ENCODE results near the gene FILIP1. TPM values are rescaled to one million over a fixed set of nuclear protein-coding genes. Genes with fewer than 3 reads are reported as not detected.

Gene FILIP1
- total and polyA plus RNA-seq, 10 of the 15 experiments (the other 5 are each of a cell fraction or from before 2014, with no cell fraction given) = 0.23 to 2.0 (median 0.44) TPM

DNA sequence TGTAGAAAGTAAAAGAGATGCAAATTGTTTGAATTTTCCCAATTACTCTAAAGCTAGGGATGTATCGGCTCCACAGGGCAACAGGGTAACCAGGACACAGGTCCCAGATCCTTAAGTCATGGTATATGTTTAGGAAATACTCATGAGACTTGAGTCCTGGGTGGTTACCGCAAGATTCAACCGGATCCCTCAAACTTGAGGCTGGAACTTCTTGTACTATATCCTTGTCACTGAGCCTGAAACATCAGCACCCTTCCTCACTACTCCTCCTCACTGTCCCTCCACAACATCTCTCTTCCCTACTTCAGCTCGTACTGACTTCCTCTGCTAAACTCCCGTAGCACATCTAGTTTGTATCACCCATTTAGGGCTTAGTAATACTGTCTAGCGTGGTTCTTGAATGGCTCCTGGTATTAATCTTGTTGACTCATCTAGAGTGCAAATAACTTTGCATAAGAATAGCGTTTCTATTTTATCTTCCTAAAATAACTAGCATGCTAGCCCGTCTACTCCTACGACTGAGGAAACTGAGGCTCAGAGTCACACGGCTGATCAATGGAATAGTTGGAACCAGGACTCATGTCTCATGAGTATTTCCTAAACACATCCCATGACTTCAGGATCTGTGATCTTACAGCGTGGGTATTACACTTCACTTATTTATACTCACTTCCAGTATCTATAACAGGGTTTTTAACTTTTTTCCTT, 72.1 kb downstream of the FILIP1 start:
- TF ChIP-seq POLR2AphosphoS2 (IDR thresholded peaks at IDR 0.05; ENCODE audit: low read depth, low read length) (no peak), BCL11A (IDR thresholded peaks at IDR 0.05; ENCODE audit: low read depth, low read length) (no peak), ASH2L (IDR thresholded peaks at IDR 0.05; ENCODE audit: borderline replicate concordance, low read depth) (no peak), JUNB (IDR thresholded peaks at IDR 0.05) (no peak), TAF1 (IDR thresholded peaks at IDR 0.05; ENCODE audit: borderline replicate concordance, low read depth, low read length) (no peak)
- TF ChIP-seq, protein P1, sequence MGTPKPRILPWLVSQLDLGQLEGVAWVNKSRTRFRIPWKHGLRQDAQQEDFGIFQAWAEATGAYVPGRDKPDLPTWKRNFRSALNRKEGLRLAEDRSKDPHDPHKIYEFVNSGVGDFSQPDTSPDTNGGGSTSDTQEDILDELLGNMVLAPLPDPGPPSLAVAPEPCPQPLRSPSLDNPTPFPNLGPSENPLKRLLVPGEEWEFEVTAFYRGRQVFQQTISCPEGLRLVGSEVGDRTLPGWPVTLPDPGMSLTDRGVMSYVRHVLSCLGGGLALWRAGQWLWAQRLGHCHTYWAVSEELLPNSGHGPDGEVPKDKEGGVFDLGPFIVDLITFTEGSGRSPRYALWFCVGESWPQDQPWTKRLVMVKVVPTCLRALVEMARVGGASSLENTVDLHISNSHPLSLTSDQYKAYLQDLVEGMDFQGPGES (IDR thresholded peaks at IDR 0.05) = no peak
- intact Hi-C loops (cut with micrococcal nuclease; ENCODE audit: unreplicated experiment) (no loop called here), in situ Hi-C loops (cut with MboI) (no loop called here)
- Histone ChIP-seq H4K20me1 (ENCODE audit: control insufficient read depth, insufficient read depth) (no peaks in the 10 kb centered on the region), H3K9me3 (replicated peaks; ENCODE audit: control insufficient read depth, insufficient read depth, low read length) (no peaks in the 10 kb centered on the region), H2AFZ (ENCODE audit: control insufficient read depth, low read depth, low read length) (no peak overlapping the region), H3K4me2 (ENCODE audit: control insufficient read depth, insufficient read depth) (no peak overlapping the region), H3K4me3 (no peak overlapping the region), H3K27ac (ENCODE audit: control insufficient read depth, insufficient read depth) (no peak overlapping the region), H3K36me3 (ENCODE audit: control insufficient read depth in 2 of 2, insufficient read depth in 2 of 2, low read length in 1 of 2) (no peaks in the 10 kb centered on the region), H3K79me2 (ENCODE audit: control insufficient read depth, insufficient read depth, low read length) (no peaks in the 10 kb centered on the region), H3K27me3 (replicated peaks in 1 of 2; ENCODE audit: control insufficient read depth in 2 of 2, insufficient read depth in 2 of 2, low read length in 1 of 2) (no peaks in the 10 kb centered on the region), H3K4me1 (ENCODE audit: control insufficient read depth, insufficient read depth, low read length) (no peaks in the 10 kb centered on the region), H3K9ac (ENCODE audit: control insufficient read depth, insufficient read depth, low read length) (no peak overlapping the region)
- RAD21 ChIA-PET (ENCODE audit: unreplicated experiment) = no interaction called here
- POLR2A ChIA-PET = no interaction called here
- no TSS peak for BruUV-seq (replicated peaks)
- ATAC-seq = no peak
- WGBS (ENCODE audit: insufficient coverage, insufficient replicate concordance, low lambda C conversion rate, missing lambda C conversion rate) = 28% methylated on average over 11 of the region's 11 CpGs
- FAIRE-seq = no peak
- SMC1A ChIA-PET (ENCODE audit: uncharacterized antibody, unreplicated experiment) = interaction anchor here (1.2 kb wide), 1 partner anchor 9 kb away, joined by 3 read pairs; no protein-coding TSS in a partner anchor
- CTCF ChIA-PET = no interaction called here
- DNase-seq (ENCODE audit: low read depth, low spot score) = no peak

DNA sequence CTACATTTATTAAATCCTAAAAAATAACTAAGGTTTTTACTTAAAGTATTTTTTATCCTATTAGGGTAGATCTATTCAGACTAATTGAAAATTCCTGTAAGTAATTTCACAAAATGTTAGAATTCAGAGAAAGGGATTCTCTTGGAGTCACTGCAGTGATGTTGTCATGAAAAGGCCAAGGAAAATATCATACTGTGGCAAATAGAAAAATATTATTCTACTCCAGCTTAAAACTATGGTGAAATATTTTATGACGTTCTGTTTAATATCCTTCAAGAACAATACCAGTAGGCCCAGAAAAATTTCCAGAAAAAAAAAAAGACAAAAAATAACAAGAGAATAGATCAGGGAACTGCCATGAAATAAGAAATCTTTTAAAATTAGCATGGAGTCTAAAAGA, 73.6 kb downstream of the FILIP1 start:
- CTCF ChIA-PET = interaction anchor here (0.6 kb wide), 1 partner anchor 254 kb away, joined by 3 read pairs; no protein-coding TSS in a partner anchor
- intact Hi-C loops (cut with micrococcal nuclease; ENCODE audit: unreplicated experiment) = no loop called here
- TF ChIP-seq TCF7 (IDR thresholded peaks at IDR 0.05; ENCODE audit: borderline replicate concordance) = no peak
- TF ChIP-seq POLR2A (IDR thresholded peaks at IDR 0.05; ENCODE audit: low read depth, low read length) = no peak
- TF ChIP-seq NBN (IDR thresholded peaks at IDR 0.05) = no peak
- no peak for TF ChIP-seq GATAD2B (conservative IDR thresholded peaks at IDR 0.05; ENCODE audit: low read depth)
- no peak for TF ChIP-seq MEF2B (IDR thresholded peaks at IDR 0.05; ENCODE audit: partially characterized antibody, poor library complexity, severe bottlenecking)
- TF ChIP-seq ZNF207 (IDR thresholded peaks at IDR 0.05; ENCODE audit: borderline replicate concordance) = no peak
- TF ChIP-seq, protein P2, sequence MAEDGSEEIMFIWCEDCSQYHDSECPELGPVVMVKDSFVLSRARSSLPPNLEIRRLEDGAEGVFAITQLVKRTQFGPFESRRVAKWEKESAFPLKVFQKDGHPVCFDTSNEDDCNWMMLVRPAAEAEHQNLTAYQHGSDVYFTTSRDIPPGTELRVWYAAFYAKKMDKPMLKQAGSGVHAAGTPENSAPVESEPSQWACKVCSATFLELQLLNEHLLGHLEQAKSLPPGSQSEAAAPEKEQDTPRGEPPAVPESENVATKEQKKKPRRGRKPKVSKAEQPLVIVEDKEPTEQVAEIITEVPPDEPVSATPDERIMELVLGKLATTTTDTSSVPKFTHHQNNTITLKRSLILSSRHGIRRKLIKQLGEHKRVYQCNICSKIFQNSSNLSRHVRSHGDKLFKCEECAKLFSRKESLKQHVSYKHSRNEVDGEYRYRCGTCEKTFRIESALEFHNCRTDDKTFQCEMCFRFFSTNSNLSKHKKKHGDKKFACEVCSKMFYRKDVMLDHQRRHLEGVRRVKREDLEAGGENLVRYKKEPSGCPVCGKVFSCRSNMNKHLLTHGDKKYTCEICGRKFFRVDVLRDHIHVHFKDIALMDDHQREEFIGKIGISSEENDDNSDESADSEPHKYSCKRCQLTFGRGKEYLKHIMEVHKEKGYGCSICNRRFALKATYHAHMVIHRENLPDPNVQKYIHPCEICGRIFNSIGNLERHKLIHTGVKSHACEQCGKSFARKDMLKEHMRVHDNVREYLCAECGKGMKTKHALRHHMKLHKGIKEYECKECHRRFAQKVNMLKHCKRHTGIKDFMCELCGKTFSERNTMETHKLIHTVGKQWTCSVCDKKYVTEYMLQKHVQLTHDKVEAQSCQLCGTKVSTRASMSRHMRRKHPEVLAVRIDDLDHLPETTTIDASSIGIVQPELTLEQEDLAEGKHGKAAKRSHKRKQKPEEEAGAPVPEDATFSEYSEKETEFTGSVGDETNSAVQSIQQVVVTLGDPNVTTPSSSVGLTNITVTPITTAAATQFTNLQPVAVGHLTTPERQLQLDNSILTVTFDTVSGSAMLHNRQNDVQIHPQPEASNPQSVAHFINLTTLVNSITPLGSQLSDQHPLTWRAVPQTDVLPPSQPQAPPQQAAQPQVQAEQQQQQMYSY (CRISPR knock-in tag; IDR thresholded peaks at IDR 0.05) = no peak
- no peak for TF ChIP-seq SP1 (IDR thresholded peaks at IDR 0.05; ENCODE audit: low read depth, low read length)
- no peak for TF ChIP-seq BRCA1 (IDR thresholded peaks at IDR 0.05; ENCODE audit: low read depth, low read length)

More for the DNA sequence above, 73.6 kb downstream of the FILIP1 start:
- FAIRE-seq (no peak), DNase-seq (ENCODE audit: low read depth, low spot score) (no peak), ATAC-seq (no peak)
- ChIA-PET SMC1A (ENCODE audit: uncharacterized antibody, unreplicated experiment) (interaction anchor here (1.0 to 1.3 kb wide), 2 partner anchors 9 to 51 kb away, joined by 3 to 4 read pairs; no protein-coding TSS in a partner anchor), RAD21 (ENCODE audit: unreplicated experiment) (no interaction called here), POLR2A (no interaction called here)
- Histone ChIP-seq H3K27me3 (replicated peaks in 1 of 2; ENCODE audit: control insufficient read depth in 2 of 2, insufficient read depth in 2 of 2, low read length in 1 of 2) (no peaks in the 10 kb centered on the region), H3K4me3 (no peak overlapping the region), H3K4me1 (ENCODE audit: control insufficient read depth, insufficient read depth, low read length) (no peaks in the 10 kb centered on the region), H2AFZ (ENCODE audit: control insufficient read depth, low read depth, low read length) (no peak overlapping the region), H3K4me2 (ENCODE audit: control insufficient read depth, insufficient read depth) (no peak overlapping the region), H3K27ac (ENCODE audit: control insufficient read depth, insufficient read depth) (no peak overlapping the region), H3K79me2 (ENCODE audit: control insufficient read depth, insufficient read depth, low read length) (no peaks in the 10 kb centered on the region), H3K9ac (ENCODE audit: control insufficient read depth, insufficient read depth, low read length) (no peak overlapping the region), H3K36me3 (ENCODE audit: control insufficient read depth in 2 of 2, insufficient read depth in 2 of 2, low read length in 1 of 2) (no peaks in the 10 kb centered on the region), H4K20me1 (ENCODE audit: control insufficient read depth, insufficient read depth) (no peaks in the 10 kb centered on the region), H3K9me3 (replicated peaks; ENCODE audit: control insufficient read depth, insufficient read depth, low read length) (no peaks in the 10 kb centered on the region)
- BruUV-seq (replicated peaks) = no TSS peak
- in situ Hi-C loops (cut with MboI) = no loop called here
- WGBS (ENCODE audit: insufficient coverage, insufficient replicate concordance, low lambda C conversion rate, missing lambda C conversion rate) = 50% methylated on average over 1 of the region's 1 CpG

Data from GM12878 (cell line).